IMR-90 (cell line): ENCODE results near the gene CD93. TPM values are rescaled to one million over a fixed set of nuclear protein-coding genes. Genes with fewer than 3 reads are reported as not detected.

Source experiments
- ATAC-seq: fragments of 200-7000 bp; cut with Tn5 transposase; 2 replicates; pipeline ENCODE4 v1.9.1; 2020; ENCODE audit warnings: low read depth, mild to moderate bottlenecking, moderate library complexity
- BruUV-seq: library from RNA; stranded (reverse); fragments of 400-500 nt; replicated peaks from 2 replicates; lab custom pipeline; 2021; lab: Mats Ljungman, UMichigan
- CTCF ChIA-PET: fragments of 300-600 bp; formaldehyde crosslinking; extraction: SDS; loops from one replicate; lab custom pipeline; 2021; ENCODE audit warnings: antibody characterized with exemption; lab: Yijun Ruan, JAX
- POLR2A ChIA-PET: fragments of 300-600 bp; sonication (Branson Sonifier 250); formaldehyde crosslinking; loops from one replicate; lab custom pipeline; 2022; ENCODE audit warnings: antibody characterized with exemption; ENCODE audit not compliant: unreplicated experiment; lab: Charles Lee
- DNase-seq: peaks from one replicate; pipeline ENCODE4 v3.0.0; 2013
- H2AFZ ChIP-seq: replicated peaks from 2 replicates; pipeline ENCODE3; 2013; ENCODE audit warnings: low read length, mild to moderate bottlenecking; ENCODE audit not compliant: poor library complexity
- H2AK5ac ChIP-seq: 2 replicates; pipeline ENCODE4 v1.6.1; 2013; ENCODE audit warnings: low read depth, low read length, inconsistent platforms
- H2AK9ac ChIP-seq: replicated peaks from 2 replicates; pipeline ENCODE3; 2013; ENCODE audit warnings: mild to moderate bottlenecking, low read depth, low read length, moderate library complexity; ENCODE audit not compliant: poor library complexity
- H2BK120ac ChIP-seq: 2 replicates; pipeline ENCODE4 v1.6.1; 2013; ENCODE audit warnings: low read depth, low read length, inconsistent platforms
- H2BK15ac ChIP-seq: 3 replicates; pipeline ENCODE4 v1.6.1; 2013; ENCODE audit warnings: low read depth, low read length, inconsistent platforms
- H2BK20ac ChIP-seq: 2 replicates; pipeline ENCODE4 v1.6.1; 2013; ENCODE audit warnings: low read depth, mild to moderate bottlenecking, inconsistent platforms, low read length, moderate library complexity
- H2BK5ac ChIP-seq: 2 replicates; pipeline ENCODE4 v1.6.1; 2013; ENCODE audit warnings: mild to moderate bottlenecking, low read depth, low read length, inconsistent platforms; ENCODE audit not compliant: poor library complexity, severe bottlenecking
- H3K14ac ChIP-seq: replicated peaks from 2 replicates; pipeline ENCODE4 v1.6.1; 2013; ENCODE audit warnings: low read depth, low read length, inconsistent platforms
- H3K18ac ChIP-seq: 2 replicates; pipeline ENCODE4 v1.6.1; 2013; ENCODE audit warnings: low read depth, low read length, control low read depth
- H3K23ac ChIP-seq: 2 replicates; pipeline ENCODE4 v1.6.1; 2013; ENCODE audit warnings: low read depth, low read length, inconsistent platforms
- H3K27ac ChIP-seq: 2 replicates; pipeline ENCODE4 v1.5.1; 2013; ENCODE audit warnings: mild to moderate bottlenecking, control low read depth, low read length; ENCODE audit not compliant: insufficient read depth
- H3K27me3 ChIP-seq: 2 replicates; pipeline ENCODE4 v1.6.1; 2013; ENCODE audit warnings: low read length; ENCODE audit not compliant: control insufficient read depth, insufficient read depth
- H3K36me3 ChIP-seq: 2 replicates; pipeline ENCODE4 v1.6.1; 2013; ENCODE audit warnings: low read length, mixed read lengths; ENCODE audit not compliant: control insufficient read depth, insufficient read depth
- H3K4ac ChIP-seq: 2 replicates; pipeline ENCODE4 v1.6.1; 2013; ENCODE audit warnings: low read depth, low read length, inconsistent platforms
- H3K4me1 ChIP-seq: 2 replicates; pipeline ENCODE4 v1.6.1; 2013; ENCODE audit warnings: low read length, mixed read lengths; ENCODE audit not compliant: control insufficient read depth, insufficient read depth
- H3K4me2 ChIP-seq: 2 replicates; pipeline ENCODE4 v1.6.1; 2013; ENCODE audit warnings: low read depth, mild to moderate bottlenecking, control low read depth, low read length, moderate library complexity
- H3K4me3 ChIP-seq: 2 replicates; pipeline ENCODE4 v1.5.1; 2013; ENCODE audit warnings: low read depth, mild to moderate bottlenecking, control low read depth, low read length, moderate library complexity; ENCODE audit not compliant: insufficient read depth
- H3K56ac ChIP-seq: 2 replicates; pipeline ENCODE4 v1.6.1; 2013; ENCODE audit warnings: low read length, inconsistent platforms; ENCODE audit not compliant: insufficient read depth; ENCODE audit errors: extremely low read depth
- H3K79me1 ChIP-seq, 2 experiments: 2 replicates each; pipeline ENCODE4 v1.6.1; 2013; ENCODE audit warnings: low read length in 2 of 2, inconsistent platforms in 1 of 2, low read depth in 1 of 2
- H3K9ac ChIP-seq: 2 replicates; pipeline ENCODE4 v1.6.1; 2013; ENCODE audit warnings: low read depth, low read length, control low read depth
- H3K9me1 ChIP-seq: 2 replicates; pipeline ENCODE4 v1.6.1; 2013; ENCODE audit warnings: low read length, inconsistent platforms; ENCODE audit not compliant: insufficient read depth
- H3K9me3 ChIP-seq: 2 replicates; pipeline ENCODE4 v1.6.1; 2013; ENCODE audit warnings: low read length; ENCODE audit not compliant: control insufficient read depth, insufficient read depth
- H4K20me1 ChIP-seq: 2 replicates; pipeline ENCODE4 v1.6.1; 2013; ENCODE audit warnings: low read length, inconsistent platforms; ENCODE audit not compliant: insufficient read depth
- H4K5ac ChIP-seq: 2 replicates; pipeline ENCODE4 v1.6.1; 2013; ENCODE audit warnings: mild to moderate bottlenecking, low read depth, low read length, control low read depth
- H4K8ac ChIP-seq, 2 experiments: 2 replicates each; pipeline ENCODE4 v1.6.1; 2013; ENCODE audit warnings: low read depth in 2 of 2, low read length in 2 of 2, control low read depth in 1 of 2, inconsistent platforms in 1 of 2
- H4K91ac ChIP-seq: 2 replicates; pipeline ENCODE4 v1.6.1; 2013; ENCODE audit warnings: low read depth, low read length, inconsistent platforms; ENCODE audit not compliant: insufficient read depth
- CEBPB ChIP-seq: IDR thresholded peaks from 2 replicates; pipeline ENCODE4 v1.6.1; 2012; ENCODE audit warnings: low read depth, low read length, improper control_type of control experiment
- CHD1 ChIP-seq: IDR thresholded peaks from 2 replicates; pipeline ENCODE4 v1.6.1; 2012; ENCODE audit warnings: low read depth, low read length, improper control_type of control experiment
- ELK1 ChIP-seq: fragments of 150-350 bp; IDR thresholded peaks from 2 replicates; pipeline ENCODE4 v1.6.1; 2016; ENCODE audit warnings: low read depth, mild to moderate bottlenecking, low read length, moderate library complexity, borderline replicate concordance
- FOS ChIP-seq: fragments of 150-350 bp; IDR thresholded peaks from 2 replicates; pipeline ENCODE4 v1.6.1; 2016; ENCODE audit warnings: low read depth, low read length
- MAZ ChIP-seq: IDR thresholded peaks from 2 replicates; pipeline ENCODE4 v1.6.1; 2012; ENCODE audit warnings: low read depth, mild to moderate bottlenecking, low read length, improper control_type of control experiment, moderate library complexity, borderline replicate concordance
- MXI1 ChIP-seq: IDR thresholded peaks from 2 replicates; pipeline ENCODE4 v1.6.1; 2012; ENCODE audit warnings: low read depth, mild to moderate bottlenecking, low read length, moderate library complexity, borderline replicate concordance
- NFE2L2 ChIP-seq: fragments of 150-350 bp; IDR thresholded peaks from 2 replicates; pipeline ENCODE4 v1.6.1; 2016; ENCODE audit warnings: low read depth, mild to moderate bottlenecking, low read length
- POLR2A ChIP-seq: IDR thresholded peaks from 2 replicates; pipeline ENCODE4 v1.6.1; 2012; ENCODE audit warnings: mild to moderate bottlenecking, low read depth, low read length
- RAD21 ChIP-seq: IDR thresholded peaks from 2 replicates; pipeline ENCODE4 v1.6.1; 2012; ENCODE audit warnings: low read length, improper control_type of control experiment
- RCOR1 ChIP-seq: IDR thresholded peaks from 2 replicates; pipeline ENCODE4 v1.6.1; 2012; ENCODE audit warnings: mild to moderate bottlenecking, low read length, improper control_type of control experiment; ENCODE audit not compliant: insufficient replicate concordance
- RFX5 ChIP-seq: IDR thresholded peaks from 2 replicates; pipeline ENCODE4 v1.8.0; 2012; ENCODE audit warnings: low read depth, mild to moderate bottlenecking, low read length, moderate library complexity
- WGBS, 2 experiments: methylation state at CpG; one replicate each; pipeline versions ENCODE4 v1.1.5 to v1.1.7; 2013; ENCODE audit warnings: missing lambda C conversion rate in 2 of 2; ENCODE audit not compliant: insufficient read length in 1 of 2; ENCODE audit errors: extremely low coverage in 2 of 2; 5-methylcytosine and 5-hydroxymethylcytosine counted together
- dilution Hi-C: fragments of 300-500 bp; cut with HindIII; formaldehyde crosslinking; loops from one replicate; pipeline ENCODE4 v1.14.3; 2018; ENCODE audit warnings: low sequenced_read_pairs; ENCODE audit not compliant: unreplicated experiment
- in situ Hi-C: fragments of 300-500 bp; cut with MboI; formaldehyde crosslinking; loops from 3 replicates; pipeline ENCODE4 v1.14.3; 2019; ENCODE audit warnings: low sequenced_read_pairs, inconsistent platforms, mixed read lengths
- intact Hi-C: fragments of 100-400 bp; cut with micrococcal nuclease; formaldehyde crosslinking; loops from 2 replicates; pipeline ENCODE4 v1.10.0; 2022
- polyA plus RNA-seq, 3 experiments: library from polyadenylated mRNA; depleted of rRNA; stranded (reverse); fragments of >200 nt; gene quantifications; 2 replicates each; pipeline ENCODE4 v1.2.3, GENCODE V29; 2012; ENCODE audit warnings: low replicate concordance in 1 of 3
- total RNA-seq: library from RNA; depleted of rRNA; stranded (reverse); fragments of >200 nt; gene quantifications from 2 replicates; pipeline ENCODE4 v1.2.3, GENCODE V29; 2012
- TF ChIP-seq, protein P1 (sequence below): conservative IDR thresholded peaks from 2 replicates; pipeline ENCODE4 v1.5.1; 2012; ENCODE audit warnings: mild to moderate bottlenecking, low read depth, low read length, improper control_type of control experiment

The CD93 gene
- total and polyA plus RNA-seq, 2 of the 4 experiments (the other 2 are of a cell fraction): under 0.01 to 0.02 TPM

GRCh38 chr20:23079926-23080325, 6.2 kb downstream of the CD93 start:
- no peaks in the 10 kb centered on the region for H3K36me3 ChIP-seq
- TF ChIP-seq CEBPB (no peak), RAD21 (no peak), POLR2A (no peak), NFE2L2 (no peak), RFX5 (no peak), RCOR1 (no peak), FOS (no peak), MXI1 (no peak), ELK1 (no peak), MAZ (no peak), CHD1 (no peak)
- TF ChIP-seq, protein P1, sequence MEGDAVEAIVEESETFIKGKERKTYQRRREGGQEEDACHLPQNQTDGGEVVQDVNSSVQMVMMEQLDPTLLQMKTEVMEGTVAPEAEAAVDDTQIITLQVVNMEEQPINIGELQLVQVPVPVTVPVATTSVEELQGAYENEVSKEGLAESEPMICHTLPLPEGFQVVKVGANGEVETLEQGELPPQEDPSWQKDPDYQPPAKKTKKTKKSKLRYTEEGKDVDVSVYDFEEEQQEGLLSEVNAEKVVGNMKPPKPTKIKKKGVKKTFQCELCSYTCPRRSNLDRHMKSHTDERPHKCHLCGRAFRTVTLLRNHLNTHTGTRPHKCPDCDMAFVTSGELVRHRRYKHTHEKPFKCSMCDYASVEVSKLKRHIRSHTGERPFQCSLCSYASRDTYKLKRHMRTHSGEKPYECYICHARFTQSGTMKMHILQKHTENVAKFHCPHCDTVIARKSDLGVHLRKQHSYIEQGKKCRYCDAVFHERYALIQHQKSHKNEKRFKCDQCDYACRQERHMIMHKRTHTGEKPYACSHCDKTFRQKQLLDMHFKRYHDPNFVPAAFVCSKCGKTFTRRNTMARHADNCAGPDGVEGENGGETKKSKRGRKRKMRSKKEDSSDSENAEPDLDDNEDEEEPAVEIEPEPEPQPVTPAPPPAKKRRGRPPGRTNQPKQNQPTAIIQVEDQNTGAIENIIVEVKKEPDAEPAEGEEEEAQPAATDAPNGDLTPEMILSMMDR: no peak
- no peak overlapping the region for H3K4ac ChIP-seq
- H2AK5ac ChIP-seq: no peak overlapping the region
- no peak overlapping the region for H3K4me2 ChIP-seq
- H3K23ac ChIP-seq: no peak overlapping the region
- ChIA-PET POLR2A (no interaction called here), CTCF (interaction anchor here (0.6 kb wide), 1 partner anchor 47 kb away, joined by 4 read pairs; no protein-coding TSS in a partner anchor)
- no peak overlapping the region for H2BK5ac ChIP-seq
- no peak overlapping the region for H4K91ac ChIP-seq
- ATAC-seq (no peak), DNase-seq (no peak)
- H4K20me1 ChIP-seq: no peaks in the 10 kb centered on the region
- intact Hi-C loops: no loop called here
- H3K56ac ChIP-seq: no peak overlapping the region
- H3K9me3 ChIP-seq: no peaks in the 10 kb centered on the region
- H2AFZ ChIP-seq: no peak overlapping the region
- no peak overlapping the region for H2BK20ac ChIP-seq
- BruUV-seq: no TSS peak
- H4K5ac ChIP-seq: no peak overlapping the region
- no peak overlapping the region for H3K27ac ChIP-seq
- dilution Hi-C loops: no loop called here
- H3K4me3 ChIP-seq: no peak overlapping the region
- no peak overlapping the region for H3K9ac ChIP-seq
- no peaks in the 10 kb centered on the region for H3K4me1 ChIP-seq
- no peaks in the 10 kb centered on the region for H3K79me1 ChIP-seq
- peaks cover 41% of the 10 kb centered on the region for H3K27me3 ChIP-seq
- no peak overlapping the region for H2AK9ac ChIP-seq
- H3K18ac ChIP-seq: no peak overlapping the region
- WGBS, 2 experiments: no CpG with 5 or more reads among the region's 2 CpGs
- H2BK15ac ChIP-seq: no peak overlapping the region
- no peaks in the 10 kb centered on the region for H3K9me1 ChIP-seq
- H2BK120ac ChIP-seq: no peak overlapping the region
- no peak overlapping the region for H3K14ac ChIP-seq
- no peak overlapping the region for H4K8ac ChIP-seq
- in situ Hi-C loops: loop anchor here (25.0 kb wide), 1 partner anchor 107 kb away; no protein-coding TSS in a partner anchor
